Measurements from ENCODE around the gene HES1. TPM values are rescaled to one million over a fixed set of nuclear protein-coding genes. Genes with fewer than 3 reads are reported as not detected.

The HES1 gene
- total RNA-seq, 1 donor from 2014 or later: 74.2 TPM

DNA sequence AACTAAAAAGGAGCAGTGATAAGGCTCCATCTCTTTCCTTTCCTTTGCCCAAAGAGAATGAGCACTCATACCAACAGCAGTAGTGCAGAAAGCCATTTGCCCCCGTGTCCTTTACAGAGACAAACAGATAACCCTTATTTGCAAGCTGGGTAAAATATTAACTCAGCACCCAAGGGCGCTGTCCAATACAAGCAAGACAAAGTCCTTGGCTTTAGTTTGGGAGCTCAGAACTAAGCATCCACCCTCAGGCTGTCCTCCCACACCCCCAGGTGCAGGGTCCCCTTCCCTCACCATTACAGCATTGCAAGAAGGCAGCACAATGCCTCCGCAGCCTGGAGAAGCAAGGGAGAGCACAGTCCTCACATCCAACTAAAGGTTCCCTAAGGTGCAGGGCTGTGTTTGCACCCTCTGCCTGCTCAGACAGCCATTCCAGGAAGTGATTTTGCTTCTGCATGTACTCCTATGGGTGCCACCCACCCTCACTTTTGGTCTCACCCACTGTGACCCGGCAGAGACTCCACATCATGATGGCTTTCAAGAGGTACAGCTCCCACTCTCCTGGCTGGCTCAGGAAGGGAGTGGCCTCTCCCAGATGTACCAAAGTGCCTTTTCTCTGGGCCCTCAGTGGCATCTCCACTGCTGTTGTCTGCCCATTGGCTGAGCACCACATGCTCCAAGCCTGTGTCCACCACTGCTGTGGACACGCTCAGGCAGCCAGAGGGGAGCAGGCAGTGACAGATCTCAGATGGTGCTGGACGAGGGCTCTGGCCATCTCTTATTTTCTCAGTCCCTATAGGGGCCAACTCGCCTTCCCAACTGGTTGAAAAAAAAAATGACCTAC is 34.1 kb upstream of the HES1 start:
- no peak for DNase-seq (ENCODE audit: low read depth in 2 of 2)

DNA sequence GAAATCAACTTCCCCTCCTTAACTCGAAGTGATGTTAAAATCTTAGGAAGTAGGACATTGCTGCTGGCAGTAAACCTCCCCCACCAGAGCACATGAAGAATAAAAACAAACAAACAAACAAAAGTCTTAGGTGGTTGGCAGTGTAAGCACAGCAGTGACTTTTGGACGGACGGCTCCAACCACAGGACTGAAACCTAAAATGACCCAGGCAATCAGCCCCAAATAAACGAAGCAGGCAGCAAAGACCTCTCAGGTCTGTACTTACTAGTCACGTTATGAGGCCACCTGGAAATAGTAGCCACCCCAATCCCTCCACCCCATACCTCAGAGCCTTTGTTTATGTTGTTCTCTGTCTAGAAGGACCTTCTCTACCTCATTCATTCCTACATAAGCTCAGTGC is 33.5 kb upstream of the HES1 start:
- no peak for DNase-seq (ENCODE audit: low read depth in 2 of 2)

DNA sequence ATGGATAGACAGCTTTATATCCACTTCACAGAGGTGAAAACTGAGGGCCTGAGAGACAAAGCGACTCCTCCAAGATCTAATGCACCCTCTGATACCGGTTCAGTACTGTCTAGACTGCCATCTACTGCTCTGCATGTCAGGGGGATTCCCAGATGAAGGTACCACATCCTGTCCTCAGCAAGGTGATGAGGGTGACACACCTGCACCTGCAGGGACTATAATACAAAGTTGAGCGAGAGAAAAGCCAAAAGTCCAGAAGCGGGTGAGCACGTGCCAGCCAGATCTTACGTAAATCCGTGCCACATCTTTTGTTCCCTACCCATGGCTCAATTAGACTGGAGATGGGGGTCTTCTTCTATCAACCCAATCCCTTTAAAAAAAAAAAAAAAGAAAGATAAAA is 32.4 kb upstream of the HES1 start:
- DNase-seq (ENCODE audit: low read depth in 2 of 2): no peak

DNA sequence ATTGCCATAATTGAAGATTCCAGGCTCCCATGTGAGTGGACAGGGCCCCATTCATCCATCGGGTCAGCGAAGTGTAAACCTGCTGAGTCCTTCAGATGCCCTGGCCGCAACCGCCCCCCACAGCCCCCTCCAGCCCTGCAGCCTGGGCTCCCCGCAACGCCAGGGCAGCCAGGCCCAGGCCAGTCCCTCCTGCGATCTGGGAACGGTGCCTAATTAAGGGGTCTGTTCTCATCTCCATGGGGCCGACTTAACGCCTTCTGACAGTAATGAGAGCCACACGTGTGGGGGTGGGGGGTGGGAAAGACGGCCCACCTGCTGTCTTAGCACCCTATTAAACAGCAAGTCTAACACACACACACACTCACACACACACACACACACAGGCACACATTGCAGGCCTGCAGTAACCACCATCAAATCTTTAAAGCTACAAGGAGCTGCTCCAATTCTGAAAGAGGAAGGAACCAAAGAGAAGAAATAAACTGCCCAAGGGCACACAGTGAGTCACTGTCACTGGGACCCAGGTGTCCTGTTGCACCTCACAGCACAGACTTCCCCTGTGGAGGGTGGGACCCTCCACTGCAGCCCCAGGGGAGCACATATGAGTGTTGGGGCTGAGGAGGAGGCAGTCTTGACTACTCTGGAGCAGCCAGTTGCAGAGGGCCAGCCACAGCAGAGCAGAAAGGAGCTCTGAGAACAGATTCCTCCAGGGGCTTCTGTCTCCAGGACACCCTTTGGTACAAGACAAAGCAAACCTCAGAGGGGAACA is 31.8 kb upstream of the HES1 start:
- DNase-seq (ENCODE audit: low read depth in 2 of 2): no peak

DNA sequence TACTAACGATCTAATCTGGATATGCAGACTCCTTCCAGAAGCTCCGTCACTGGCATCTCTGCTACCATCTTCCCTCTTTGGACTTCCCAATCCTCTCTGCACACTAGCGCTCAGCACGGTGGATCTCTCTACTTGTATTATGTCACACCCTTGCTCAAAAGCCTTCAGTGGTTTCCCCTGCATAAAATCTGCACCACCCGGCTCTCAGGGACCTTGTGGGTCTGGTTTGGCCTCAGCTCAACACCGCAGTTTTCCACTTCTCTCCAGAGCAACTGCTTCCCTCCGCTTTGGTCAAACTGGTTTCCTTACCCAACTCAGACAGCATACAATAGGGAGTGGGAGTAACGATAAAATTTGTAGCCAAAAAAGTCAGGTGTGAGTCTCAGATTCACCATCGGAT is 30.7 kb upstream of the HES1 start:
- no peak for DNase-seq (ENCODE audit: low read depth in 2 of 2)

DNA sequence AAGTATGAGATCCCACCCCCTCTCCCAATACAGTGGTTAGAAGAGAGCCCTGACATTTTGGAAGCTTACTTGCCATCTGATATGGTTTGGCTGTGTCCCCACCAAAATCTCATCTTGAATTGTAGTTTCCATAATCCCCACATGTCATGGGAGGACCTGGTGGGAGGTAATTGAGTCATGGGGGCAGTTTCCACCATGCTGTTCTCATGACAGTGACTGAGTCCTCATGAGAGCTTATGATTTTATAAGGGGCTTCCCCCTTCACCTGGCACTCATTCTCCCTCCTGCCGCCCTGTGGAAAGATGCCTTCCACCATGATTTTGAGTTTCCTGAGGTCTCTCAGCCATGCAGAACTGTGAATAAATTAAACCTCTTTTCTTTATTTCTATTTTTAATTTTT is 28.8 kb upstream of the HES1 start:
- no peak for DNase-seq (ENCODE audit: low read depth in 2 of 2)

DNA sequence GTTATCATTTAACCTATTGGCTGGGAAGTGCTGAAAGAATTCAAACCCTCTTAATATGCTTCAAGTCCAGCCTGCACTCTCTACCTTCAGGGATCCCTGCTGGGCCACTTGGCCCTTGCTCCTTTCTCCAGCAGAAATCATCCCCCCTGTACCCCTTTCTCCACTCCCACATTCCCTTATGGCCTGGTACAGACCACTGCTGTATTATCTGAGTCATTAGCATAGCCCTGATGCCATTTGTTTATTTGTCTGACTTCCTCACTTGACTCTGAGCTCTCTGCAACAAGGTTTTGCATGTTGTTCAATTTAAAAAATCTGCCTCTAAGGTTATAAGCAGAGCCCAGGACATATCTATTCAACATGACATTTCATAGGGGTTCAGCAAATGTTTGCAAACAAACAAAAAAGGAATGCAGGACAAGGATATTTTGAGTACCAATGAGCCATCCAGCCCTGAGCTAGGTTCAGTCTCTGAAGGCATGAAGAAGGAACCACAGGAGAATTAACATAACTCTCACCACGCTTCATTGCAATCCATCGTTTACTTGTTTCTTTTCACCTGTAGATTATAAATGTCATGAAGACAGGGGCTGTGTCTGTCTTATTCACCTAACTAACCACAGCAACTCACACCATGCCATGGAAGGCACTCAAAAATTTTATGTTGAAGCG is 26.6 kb upstream of the HES1 start:
- no peak for DNase-seq (ENCODE audit: low read depth in 2 of 2)

DNA sequence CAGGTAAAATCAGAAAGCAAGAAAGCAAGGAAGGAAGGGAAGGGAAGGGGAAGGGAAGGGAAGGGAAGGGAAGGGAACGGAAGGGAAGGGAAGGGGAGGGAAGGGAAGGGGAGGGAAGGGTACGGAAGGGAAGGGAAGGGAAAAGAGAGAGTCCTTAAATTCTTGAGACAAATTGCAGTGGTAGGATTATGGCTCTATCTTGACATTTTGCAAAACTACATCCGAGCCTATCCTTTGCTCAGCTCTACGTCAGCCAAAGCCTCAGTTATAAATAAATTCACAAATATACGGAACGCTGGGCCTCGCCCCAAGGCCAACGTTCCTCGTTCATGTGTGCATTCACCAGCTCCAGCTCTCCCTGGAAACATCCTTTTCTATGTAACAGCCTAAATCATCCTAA is 25.5 kb upstream of the HES1 start:
- no peak for DNase-seq (ENCODE audit: low read depth in 2 of 2)

DNA sequence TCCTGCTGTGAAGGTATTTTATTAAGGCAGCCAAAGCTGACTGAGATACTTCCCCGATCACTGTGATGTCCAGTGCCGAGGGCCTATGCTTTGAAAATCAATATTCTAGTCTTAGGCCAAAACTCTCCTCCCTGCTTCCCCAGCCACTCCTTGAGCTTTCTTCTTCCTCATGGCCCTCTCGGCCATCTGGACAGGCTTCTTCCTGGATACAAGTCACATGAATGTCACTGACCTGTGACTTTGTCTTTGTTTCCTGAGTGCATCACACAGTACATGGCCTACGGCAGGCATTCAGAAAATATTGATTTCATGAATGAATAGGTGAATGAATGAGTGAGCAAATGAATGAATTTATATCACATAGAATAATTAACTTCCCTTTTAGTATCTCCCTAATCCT is 24.6 kb upstream of the HES1 start:
- no peak for DNase-seq (ENCODE audit: low read depth in 2 of 2)

DNA sequence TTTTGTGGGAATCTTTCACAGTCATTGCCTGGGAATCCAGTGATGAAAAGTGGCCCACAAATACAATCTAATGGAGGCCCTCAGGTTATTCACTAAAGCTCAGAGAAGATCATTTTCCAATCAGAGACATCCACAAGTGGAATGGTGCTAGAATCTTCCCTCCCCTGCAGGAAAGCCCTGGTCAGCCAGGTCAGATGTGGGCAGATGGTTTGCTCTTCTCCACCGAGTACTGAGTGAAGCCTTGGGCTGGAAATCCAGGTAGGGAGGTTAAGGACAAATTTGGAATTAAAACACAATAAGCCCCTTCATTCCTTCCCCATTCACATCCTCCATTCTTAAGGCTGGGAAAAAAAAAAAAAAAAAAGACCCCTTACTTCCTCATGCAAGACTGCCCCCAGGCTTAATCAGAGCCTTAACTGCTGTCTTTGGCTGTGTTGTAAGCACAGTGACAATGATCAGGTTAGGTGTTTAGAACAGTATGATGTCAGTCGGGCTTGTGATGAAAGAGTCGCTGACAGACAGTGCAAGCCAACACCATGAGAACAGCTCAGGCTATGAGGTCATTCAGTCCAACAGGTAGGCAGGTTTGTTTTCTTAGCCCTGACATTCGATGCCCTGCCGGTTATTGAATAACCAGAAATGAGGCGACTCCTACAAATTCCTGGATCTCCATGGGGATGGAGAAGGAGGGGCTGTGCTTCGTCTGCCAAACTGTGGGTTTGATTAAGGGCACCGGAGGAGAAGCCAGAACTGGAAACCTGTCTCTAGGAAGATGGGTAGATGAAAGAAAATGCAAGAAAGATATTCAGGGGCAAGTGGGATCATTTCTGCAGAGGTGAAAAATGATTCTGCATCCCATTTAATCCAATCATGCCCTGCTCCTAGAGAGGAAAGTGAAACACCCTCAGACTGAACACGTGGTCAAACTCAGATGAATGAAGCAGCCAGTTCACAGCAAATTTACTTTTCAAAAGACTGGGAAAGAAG is 23.5 kb upstream of the HES1 start:
- DNase-seq (ENCODE audit: low read depth in 2 of 2): peak in 1 of 2 donors; percentile 42

DNA sequence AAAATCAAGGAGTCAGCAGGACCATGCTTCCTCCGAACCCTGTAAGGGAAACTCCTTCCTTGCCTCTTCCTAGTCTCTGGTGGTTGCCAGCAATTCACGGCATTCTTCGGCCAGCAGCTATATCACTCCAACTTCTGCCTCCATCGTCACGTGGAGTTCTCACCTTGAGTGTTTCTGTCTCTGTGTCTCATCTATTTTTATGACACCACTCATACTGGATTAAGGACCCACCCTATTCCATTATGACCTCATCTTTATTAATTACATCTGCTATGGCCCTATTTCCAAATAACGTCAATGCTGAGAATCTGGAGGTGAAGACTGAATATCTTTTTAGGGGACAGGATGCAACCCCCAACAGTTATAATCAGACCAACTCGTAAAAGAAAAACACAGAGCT is 21.8 kb upstream of the HES1 start:
- DNase-seq (ENCODE audit: low read depth in 2 of 2): no peak

DNA sequence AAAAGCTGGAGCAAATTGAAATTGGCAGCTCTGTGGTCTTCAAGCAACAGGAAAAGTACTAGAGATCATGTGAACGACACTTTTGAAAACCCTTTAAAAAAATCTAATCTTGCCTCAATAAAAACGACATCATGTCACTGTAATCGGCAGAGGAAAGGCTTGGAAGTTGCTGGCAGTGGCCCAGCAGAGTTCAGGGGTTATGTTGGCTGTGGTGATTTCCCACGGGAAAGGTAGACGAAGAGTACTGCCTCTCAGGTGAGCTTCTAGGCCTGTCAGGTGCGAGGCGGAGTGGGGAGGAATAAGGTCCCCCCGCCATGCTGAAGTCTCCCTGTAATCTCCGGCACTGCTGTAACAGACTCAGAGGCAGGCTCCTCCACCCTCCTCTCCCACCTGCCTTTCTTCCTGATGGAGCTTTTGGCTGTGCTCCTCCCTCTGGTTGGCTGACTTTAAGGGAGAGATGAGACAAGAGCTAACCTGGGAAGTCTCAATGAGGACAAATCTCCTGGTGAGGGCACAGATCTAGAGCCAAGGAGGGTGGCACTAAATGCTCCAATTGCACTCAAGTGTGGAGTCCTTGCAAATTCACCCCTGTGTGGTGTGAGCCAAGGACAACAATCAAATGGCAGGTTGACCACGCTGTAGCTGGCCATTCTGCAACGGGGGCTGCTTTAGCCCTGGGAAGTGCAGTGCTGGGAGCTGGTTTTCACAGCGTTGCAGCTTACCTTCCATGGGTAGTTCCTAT is 18.7 kb upstream of the HES1 start:
- no peak for DNase-seq (ENCODE audit: low read depth in 2 of 2)

DNA sequence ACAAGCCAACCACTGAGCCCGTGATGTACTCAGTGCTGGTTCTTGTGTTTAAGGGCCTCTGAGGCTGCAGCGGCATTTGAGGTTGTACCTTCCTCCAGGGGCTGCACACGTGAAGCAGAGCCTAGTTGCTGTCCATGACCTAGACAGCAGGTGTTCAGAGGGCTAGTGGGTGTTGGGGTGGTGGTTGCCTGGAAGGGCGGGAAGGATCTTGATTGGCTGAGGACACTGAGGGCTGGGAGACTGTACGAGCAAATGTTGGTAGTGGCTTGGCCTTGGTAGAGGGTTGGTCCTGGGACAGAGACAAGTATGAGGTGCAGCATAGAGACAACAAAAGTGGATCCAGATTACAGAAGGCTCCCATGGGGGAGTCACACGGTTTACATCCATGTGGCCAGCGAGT is 17.0 kb upstream of the HES1 start:
- no peak for DNase-seq (ENCODE audit: low read depth in 2 of 2)

DNA sequence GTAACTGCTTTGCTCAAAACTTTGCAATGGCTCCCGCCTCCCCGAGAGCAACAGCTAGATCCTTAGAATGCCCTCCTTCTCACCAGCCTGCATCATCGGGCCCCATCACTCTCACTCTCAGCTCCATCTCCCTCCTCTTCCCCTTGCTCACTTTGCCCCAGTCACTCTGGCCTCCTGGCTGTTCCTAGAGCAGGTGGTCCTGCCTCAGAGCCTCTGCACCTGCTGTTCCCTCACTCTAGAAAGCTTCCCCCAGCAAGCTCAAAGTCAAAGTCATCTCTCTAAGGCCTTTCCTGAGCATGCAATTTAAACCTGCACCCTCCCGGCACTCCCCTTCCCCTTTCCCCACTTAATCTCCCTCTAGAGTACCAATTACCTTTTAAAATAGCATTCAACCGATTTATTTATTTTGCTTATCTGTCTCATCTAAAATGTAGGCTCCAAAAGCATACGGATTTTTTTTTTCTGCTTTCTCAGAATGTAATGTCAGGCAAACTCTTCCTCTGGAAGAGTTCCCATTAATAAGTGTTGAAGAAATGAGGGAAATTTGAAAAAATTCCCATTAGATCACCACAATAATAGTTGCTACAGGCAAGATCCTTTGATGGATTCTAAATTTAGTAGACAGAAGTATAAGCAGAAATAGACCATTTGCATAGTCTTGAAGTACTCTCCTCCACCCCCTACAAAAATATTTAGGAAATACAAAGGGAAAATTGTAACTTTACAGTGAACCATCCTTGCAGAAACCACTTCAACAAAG is 15.9 kb upstream of the HES1 start:
- no peak for DNase-seq (ENCODE audit: low read depth in 2 of 2)

DNA sequence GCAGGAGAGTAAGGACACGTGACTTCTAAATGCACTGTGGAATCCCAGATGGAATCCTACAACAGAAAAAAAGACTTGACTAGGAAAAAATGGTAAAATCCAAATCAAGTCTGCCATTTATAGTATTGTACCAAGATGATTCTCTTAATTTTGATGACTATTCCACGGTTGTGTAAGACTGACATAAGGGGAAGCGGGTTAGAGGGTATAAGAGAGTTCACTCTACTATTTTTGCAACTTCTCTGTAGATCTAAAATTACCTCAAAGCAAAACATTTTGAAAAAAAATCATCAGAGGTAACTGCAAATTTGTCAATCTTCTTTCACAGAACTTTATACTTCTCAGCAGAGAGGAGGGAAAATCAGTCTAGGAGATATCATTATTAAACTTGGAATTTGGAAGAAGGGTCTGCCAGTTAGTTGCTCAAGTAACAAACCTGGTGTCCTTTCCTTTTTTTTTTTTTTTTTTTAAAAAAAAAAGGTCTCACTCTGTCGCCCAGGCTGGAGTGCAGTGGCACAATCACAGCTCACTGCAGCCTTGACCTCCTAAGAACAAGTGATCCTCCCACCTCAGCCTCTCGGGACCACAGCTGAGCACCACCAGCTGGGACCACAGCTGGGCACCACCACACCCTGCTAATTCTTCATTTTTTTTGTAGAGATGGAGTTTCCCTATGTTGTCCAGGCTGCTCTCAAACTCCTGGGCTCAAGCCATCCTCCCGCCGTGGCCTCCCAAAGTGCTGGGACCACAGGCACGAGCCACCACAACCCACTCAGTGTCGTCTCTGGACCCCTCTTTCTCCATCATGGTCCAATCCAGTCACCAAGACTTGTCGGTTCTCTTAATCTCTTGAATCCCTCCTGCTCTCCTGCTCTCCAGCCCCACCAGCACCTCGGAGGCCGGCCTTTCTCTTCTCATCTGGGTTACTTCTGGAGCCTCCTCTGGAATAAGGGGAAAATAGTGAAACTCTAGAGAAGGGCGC is 14.9 kb upstream of the HES1 start:
- no peak for DNase-seq (ENCODE audit: low read depth in 2 of 2)

DNA sequence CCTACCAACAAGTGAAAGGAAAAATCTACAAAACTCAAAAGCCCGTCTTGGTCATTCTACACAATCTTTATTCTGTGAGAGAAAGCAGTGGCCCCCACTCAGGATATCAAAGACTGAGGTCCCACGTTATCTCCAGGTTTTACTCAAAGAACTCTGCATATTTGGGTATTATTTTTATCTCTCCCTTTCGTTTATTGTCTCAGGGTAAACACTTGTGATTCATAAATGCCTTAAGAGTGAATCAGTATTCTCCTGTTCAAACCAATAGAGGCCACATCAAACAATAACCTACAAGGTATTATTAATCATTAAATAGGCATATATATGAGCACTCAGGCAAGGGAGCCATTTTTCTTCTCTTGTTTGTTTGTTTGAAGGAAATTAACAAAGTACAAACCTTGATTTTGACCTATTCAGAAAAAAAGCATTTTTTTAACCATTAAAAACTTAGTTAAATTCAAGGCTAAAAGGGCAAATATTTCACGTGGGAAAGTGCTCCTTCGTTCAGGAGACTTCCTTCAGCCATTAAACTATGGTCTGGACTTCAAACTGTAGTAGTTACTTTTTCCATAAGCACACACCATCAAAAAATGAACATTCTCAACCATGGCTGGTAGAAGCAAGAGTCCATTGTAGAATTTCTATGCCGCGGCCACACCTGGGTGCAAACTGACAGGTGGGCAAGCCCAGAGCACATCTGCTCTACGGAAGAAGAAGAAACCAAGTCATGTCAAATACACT is 13.9 kb upstream of the HES1 start:
- DNase-seq (ENCODE audit: low read depth in 2 of 2): peak in 1 of 2 donors; percentile 57

DNA sequence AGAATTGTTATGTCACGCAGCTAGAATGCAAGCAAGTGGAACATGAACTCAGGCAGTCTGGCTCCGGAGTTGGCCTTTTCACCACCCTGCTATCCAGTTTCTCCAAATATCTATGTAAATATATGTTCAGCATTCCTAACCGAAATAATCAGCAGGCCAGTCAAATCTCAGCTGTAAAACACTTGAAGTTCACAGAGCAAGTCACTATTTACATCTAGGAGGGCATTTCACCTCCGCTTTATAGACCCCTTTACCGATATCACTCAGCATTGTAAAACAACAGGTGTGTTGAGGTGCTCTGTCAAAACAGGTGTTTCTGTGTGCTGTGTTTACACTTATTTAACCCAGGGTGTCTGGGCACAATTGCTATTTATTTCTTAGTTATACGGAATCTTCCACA is 12.2 kb upstream of the HES1 start:
- DNase-seq (ENCODE audit: low read depth in 2 of 2): no peak

DNA sequence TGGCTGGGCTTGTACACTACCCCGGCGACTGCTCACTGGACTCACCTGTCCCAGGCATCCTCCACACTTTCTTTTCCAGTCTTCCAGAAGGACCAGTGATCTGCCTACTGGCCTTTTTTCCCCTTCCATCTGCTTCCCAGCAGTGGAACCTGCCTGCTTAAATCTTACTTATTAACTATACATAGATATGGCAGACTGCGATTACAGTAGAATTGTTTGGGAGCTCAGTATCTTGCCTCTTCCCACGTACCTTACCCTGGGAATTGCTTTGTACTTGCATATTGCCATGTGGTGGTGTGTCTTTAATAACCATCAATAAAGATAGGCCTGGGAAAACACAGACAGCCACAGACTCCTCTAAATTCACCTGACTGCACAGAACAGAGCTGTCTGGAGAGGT is 11.8 kb upstream of the HES1 start:
- DNase-seq (ENCODE audit: low read depth in 2 of 2): no peak
